Neuronal stem cell (in vitro differentiated cells): ENCODE measurements around the gene REM1.
A peak's percentile ranks its signal among the peaks of the same experiment; 100 is the strongest.

Experiments
- DNase-seq: peaks from one replicate; pipeline ENCODE4 v3.0.0-alpha.2; 2013; ENCODE audit warnings: low spot score
- H2AFZ ChIP-seq: one replicate; pipeline ENCODE4 v1.6.1; 2013; ENCODE audit warnings: mild to moderate bottlenecking, low read length, inconsistent platforms
- H2AK5ac ChIP-seq: 2 replicates; pipeline ENCODE4 v1.6.1; 2013; ENCODE audit warnings: low read depth, mild to moderate bottlenecking, inconsistent platforms, low read length, moderate library complexity, mixed read lengths
- H2BK120ac ChIP-seq: 2 replicates; pipeline ENCODE4 v1.6.1; 2013; ENCODE audit warnings: low read depth, mild to moderate bottlenecking, inconsistent platforms, low read length, moderate library complexity, mixed read lengths
- H2BK12ac ChIP-seq: one replicate; pipeline ENCODE4 v1.6.1; 2013; ENCODE audit warnings: low read length, inconsistent platforms
- H2BK15ac ChIP-seq: 2 replicates; pipeline ENCODE4 v1.6.1; 2013; ENCODE audit warnings: mild to moderate bottlenecking, low read length, inconsistent platforms, mixed read lengths
- H2BK5ac ChIP-seq: one replicate; pipeline ENCODE4 v1.6.1; 2013; ENCODE audit warnings: inconsistent platforms, mild to moderate bottlenecking, low read length, moderate library complexity
- H3K14ac ChIP-seq: one replicate; pipeline ENCODE4 v1.6.1; 2013; ENCODE audit warnings: low read length, inconsistent platforms
- H3K18ac ChIP-seq: 2 replicates; pipeline ENCODE4 v1.6.1; 2013; ENCODE audit warnings: low read length, inconsistent platforms
- H3K23ac ChIP-seq: 2 replicates; pipeline ENCODE4 v1.6.1; 2013; ENCODE audit warnings: low read depth, mild to moderate bottlenecking, mixed read lengths, low read length, inconsistent platforms; ENCODE audit not compliant: poor library complexity
- H3K27ac ChIP-seq: replicated peaks from 3 replicates; pipeline ENCODE4 v1.5.1; 2013; ENCODE audit warnings: low read length, inconsistent platforms
- H3K27me3 ChIP-seq, 3 experiments: 2 replicates each; pipeline ENCODE4 v1.6.1; 2013; ENCODE audit warnings: low read length in 3 of 3, mild to moderate bottlenecking in 2 of 3, inconsistent platforms in 1 of 3, low read depth in 1 of 3, mixed read lengths in 1 of 3, moderate library complexity in 1 of 3; ENCODE audit not compliant: control insufficient read depth in 3 of 3, insufficient read depth in 3 of 3
- H3K36me3 ChIP-seq, 2 donors: replicated peaks in 1 of 2; 2 replicates each; pipeline ENCODE4 v1.6.1; 2013; ENCODE audit warnings: low read length in 2 of 2; ENCODE audit not compliant: control insufficient read depth in 2 of 2, insufficient read depth in 2 of 2
- H3K4ac ChIP-seq: 2 replicates; pipeline ENCODE4 v1.6.1; 2013; ENCODE audit warnings: inconsistent platforms, mild to moderate bottlenecking, low read length, moderate library complexity
- H3K4me1 ChIP-seq, 2 donors: 1 replicate in 1 of 2; 2 replicates in 1 of 2; pipeline ENCODE4 v1.6.1; 2013; ENCODE audit warnings: low read length in 2 of 2, low read depth in 1 of 2; ENCODE audit not compliant: control insufficient read depth in 2 of 2, insufficient read depth in 1 of 2
- H3K4me2 ChIP-seq: one replicate; pipeline ENCODE4 v1.6.1; 2013; ENCODE audit warnings: mild to moderate bottlenecking, low read length, inconsistent platforms; ENCODE audit not compliant: insufficient read depth, poor library complexity, severe bottlenecking
- H3K4me3 ChIP-seq, 2 donors: 2 replicates each; pipeline ENCODE4 v1.5.1; 2013; ENCODE audit warnings: low read length in 2 of 2, mild to moderate bottlenecking in 2 of 2, inconsistent platforms in 1 of 2, moderate library complexity in 1 of 2
- H3K79me1 ChIP-seq: one replicate; pipeline ENCODE4 v1.6.1; 2013; ENCODE audit warnings: low read depth, mild to moderate bottlenecking, inconsistent platforms, low read length, moderate library complexity
- H3K9ac ChIP-seq: one replicate; pipeline ENCODE4 v1.6.1; 2013; ENCODE audit warnings: mild to moderate bottlenecking, low read depth, low read length, inconsistent platforms; ENCODE audit not compliant: poor library complexity
- H3K9me3 ChIP-seq, 2 donors: replicated peaks in 1 of 2; 2 replicates each; pipeline versions ENCODE3 to v1.6.1; 2013; ENCODE audit warnings: low read length in 2 of 2, mild to moderate bottlenecking in 2 of 2, inconsistent platforms in 1 of 2, low read depth in 1 of 2, mixed read lengths in 1 of 2, moderate library complexity in 1 of 2; ENCODE audit not compliant: control insufficient read depth in 2 of 2, insufficient read depth in 1 of 2
- H4K8ac ChIP-seq: one replicate; pipeline ENCODE4 v1.6.1; 2013; ENCODE audit warnings: low read depth, mild to moderate bottlenecking, inconsistent platforms, low read length, moderate library complexity
- H4K91ac ChIP-seq: one replicate; pipeline ENCODE4 v1.6.1; 2013; ENCODE audit warnings: low read length, low read depth, mild to moderate bottlenecking, inconsistent platforms; ENCODE audit not compliant: poor library complexity
- WGBS, 2 donors: extraction: QIAGEN DNeasy Blood & Tissue Kit; methylation state at CpG; one replicate each; pipeline ENCODE4 v1.1.7; 2013; ENCODE audit warnings: missing lambda C conversion rate in 2 of 2, mixed read lengths in 1 of 2; ENCODE audit not compliant: insufficient read length in 2 of 2, insufficient replicate concordance in 1 of 2; ENCODE audit errors: extremely low coverage in 2 of 2; 5-methylcytosine and 5-hydroxymethylcytosine counted together

Gene REM1

DNA sequence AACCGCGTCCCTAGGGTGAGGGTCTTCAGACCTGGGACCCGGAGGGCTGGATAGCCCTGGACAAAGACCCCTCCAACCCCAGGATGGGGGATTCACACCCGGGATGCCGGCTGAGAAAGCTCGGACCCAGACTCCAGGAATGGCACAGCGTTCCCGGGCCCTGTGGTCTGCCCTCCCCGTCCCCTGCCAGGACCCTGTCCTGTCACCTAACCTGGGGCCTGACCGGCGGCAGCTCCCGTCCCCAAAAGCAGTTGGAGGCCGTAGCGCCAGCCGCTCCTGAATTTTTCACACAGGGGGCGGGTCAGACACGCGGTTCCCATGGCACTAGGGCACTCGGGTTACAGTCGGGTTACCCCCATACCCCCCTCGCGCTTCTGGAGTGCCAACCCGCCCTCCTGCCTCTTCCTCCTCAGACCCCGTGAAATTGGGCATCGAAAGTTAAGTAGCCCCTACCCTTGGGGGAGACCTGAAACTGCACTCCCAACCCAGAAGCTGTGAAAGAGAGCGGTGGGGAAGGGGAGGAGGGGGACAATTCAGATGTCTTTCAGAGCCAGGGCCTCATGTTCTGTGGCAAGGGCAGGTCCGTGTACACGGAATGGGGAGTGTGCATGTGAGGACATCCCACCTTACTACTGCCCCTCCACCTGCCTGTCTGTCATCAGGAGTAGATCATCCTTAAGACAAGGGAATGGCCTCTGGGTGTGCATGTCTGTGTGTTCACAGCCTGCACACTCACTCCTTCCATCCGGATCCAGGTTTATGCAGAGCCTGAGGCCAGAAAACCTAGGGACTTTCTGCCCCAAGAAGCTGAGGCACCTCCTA is 595 bp downstream of the REM1 start:
- Histone ChIP-seq H3K4me3 (no peak overlapping the region), H2AFZ (no peak overlapping the region), H3K27ac (no peak overlapping the region), H4K91ac (no peak overlapping the region), H4K8ac (no peak overlapping the region), H3K18ac (no peak overlapping the region), H3K14ac (no peak overlapping the region), H3K4me2 (no peak overlapping the region), H2BK12ac (no peak overlapping the region), H3K36me3 (no peaks in the 10 kb centered on the region), H3K9me3 (peaks cover 0 to 36% of the 10 kb centered on the region in 2 donors), H3K27me3 (peaks cover 0 to 12% (median 0%) of the 10 kb centered on the region in 3 experiments), H3K4me1 (no peaks in the 10 kb centered on the region), H3K79me1 (no peaks in the 10 kb centered on the region), H3K9ac (no peak overlapping the region), H2AK5ac (no peak overlapping the region), H3K4ac (no peak overlapping the region), H2BK5ac (no peak overlapping the region), H3K23ac (no peak overlapping the region), H2BK120ac (no peak overlapping the region), H2BK15ac (no peak overlapping the region)
- DNase-seq: no peak
- WGBS, 2 donors: no CpG with 5 or more reads among the region's 29 CpGs

GRCh38 chr20:31476294-31476585 is 1.2 kb downstream of the REM1 start:
- no peaks in the 10 kb centered on the region for H3K79me1 ChIP-seq
- H2BK15ac ChIP-seq: no peak overlapping the region
- no peak overlapping the region for H2BK12ac ChIP-seq
- WGBS, 2 donors: no CpG with 5 or more reads among the region's 6 CpGs
- H2BK5ac ChIP-seq: no peak overlapping the region
- no peak overlapping the region for H2AFZ ChIP-seq
- no peak overlapping the region for H3K14ac ChIP-seq
- no peak overlapping the region for H2BK120ac ChIP-seq
- no peaks in the 10 kb centered on the region for H3K36me3 ChIP-seq
- no peak overlapping the region for H3K23ac ChIP-seq
- H4K8ac ChIP-seq: no peak overlapping the region
- H3K27me3 ChIP-seq: peaks cover 0 to 12% (median 0%) of the 10 kb centered on the region in 3 experiments
- no peak overlapping the region for H3K4me3 ChIP-seq
- no peak for DNase-seq
- H4K91ac ChIP-seq: no peak overlapping the region
- H3K18ac ChIP-seq: no peak overlapping the region
- H3K27ac ChIP-seq: no peak overlapping the region
- H3K4me2 ChIP-seq: no peak overlapping the region
- peaks cover 0 to 36% of the 10 kb centered on the region in 2 donors for H3K9me3 ChIP-seq
- no peaks in the 10 kb centered on the region for H3K4me1 ChIP-seq
- no peak overlapping the region for H2AK5ac ChIP-seq
- H3K9ac ChIP-seq: no peak overlapping the region
- no peak overlapping the region for H3K4ac ChIP-seq

DNA sequence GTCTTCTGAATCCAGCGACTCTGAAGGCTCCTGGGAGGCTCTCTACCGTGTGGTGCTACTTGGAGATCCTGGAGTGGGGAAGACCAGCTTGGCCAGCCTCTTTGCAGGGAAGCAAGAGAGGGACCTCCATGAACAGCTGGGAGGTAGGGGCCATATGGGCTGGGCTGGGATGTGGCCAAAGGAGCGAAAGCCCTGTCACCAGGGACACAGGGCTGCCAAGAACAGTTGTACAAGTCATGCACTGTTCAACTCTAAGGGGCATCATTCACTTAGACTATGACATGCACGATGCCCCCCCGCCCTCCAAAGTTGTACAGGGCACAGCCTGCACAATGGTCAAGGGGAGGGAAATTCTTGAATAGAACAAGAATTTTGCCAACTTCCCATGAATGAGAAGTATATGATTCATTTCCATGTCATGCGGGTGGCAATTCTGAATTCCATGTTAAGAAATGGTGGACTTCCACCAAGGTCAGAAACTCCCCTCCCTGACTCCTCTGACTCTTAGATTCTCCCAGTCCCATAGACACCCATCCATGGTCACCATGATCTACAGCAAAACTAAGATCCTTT is 1.6 kb downstream of the REM1 start:
- H3K9me3 ChIP-seq: peaks cover 0 to 37% of the 10 kb centered on the region in 2 donors
- H2BK12ac ChIP-seq: no peak overlapping the region
- H3K27ac ChIP-seq: no peak overlapping the region
- H3K18ac ChIP-seq: no peak overlapping the region
- WGBS, 2 donors: no CpG with 5 or more reads among the region's 6 CpGs
- H2BK120ac ChIP-seq: no peak overlapping the region
- H2BK5ac ChIP-seq: no peak overlapping the region
- no peak overlapping the region for H3K14ac ChIP-seq
- no peak overlapping the region for H2BK15ac ChIP-seq
- H3K4me3 ChIP-seq: no peak overlapping the region
- DNase-seq: no peak
- no peak overlapping the region for H4K91ac ChIP-seq
- no peak overlapping the region for H3K4ac ChIP-seq
- no peak overlapping the region for H4K8ac ChIP-seq
- no peak overlapping the region for H3K23ac ChIP-seq
- no peak overlapping the region for H2AFZ ChIP-seq
- peaks cover 0 to 12% (median 0%) of the 10 kb centered on the region in 3 experiments for H3K27me3 ChIP-seq
- H2AK5ac ChIP-seq: no peak overlapping the region
- H3K9ac ChIP-seq: no peak overlapping the region
- H3K4me1 ChIP-seq: no peaks in the 10 kb centered on the region
- no peaks in the 10 kb centered on the region for H3K79me1 ChIP-seq
- H3K4me2 ChIP-seq: no peak overlapping the region
- H3K36me3 ChIP-seq: no peaks in the 10 kb centered on the region

DNA sequence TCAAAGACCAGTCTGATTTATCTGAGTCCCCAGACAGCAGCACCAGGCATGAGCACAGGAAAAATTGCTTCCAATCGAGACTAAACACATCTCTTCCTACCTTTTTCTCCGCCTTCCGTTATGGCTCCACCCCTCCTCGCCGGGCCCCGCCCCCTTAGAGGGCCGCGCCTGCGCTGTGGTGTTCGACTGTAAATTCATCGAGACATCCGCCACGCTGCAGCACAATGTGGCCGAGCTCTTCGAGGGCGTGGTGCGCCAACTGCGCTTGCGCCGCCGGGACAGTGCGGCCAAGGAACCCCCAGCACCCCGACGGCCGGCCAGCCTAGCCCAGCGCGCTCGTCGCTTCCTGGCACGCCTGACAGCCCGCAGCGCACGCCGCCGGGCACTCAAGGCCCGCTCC is 8.9 kb downstream of the REM1 start:
- no peak overlapping the region for H3K4me2 ChIP-seq
- peak overlapping the region; percentile 85 for H3K14ac ChIP-seq
- no peak overlapping the region for H4K8ac ChIP-seq
- DNase-seq: no peak
- H2AFZ ChIP-seq: no peak overlapping the region
- H2BK15ac ChIP-seq: no peak overlapping the region
- no peak overlapping the region for H2AK5ac ChIP-seq
- no peaks in the 10 kb centered on the region for H3K4me1 ChIP-seq
- no CpG with 5 or more reads among the region's 36 CpGs for WGBS, 2 donors
- H3K9me3 ChIP-seq: peaks cover 0 to 26% of the 10 kb centered on the region in 2 donors
- H2BK12ac ChIP-seq: no peak overlapping the region
- no peak overlapping the region for H2BK120ac ChIP-seq
- H3K79me1 ChIP-seq: peaks cover 6% of the 10 kb centered on the region
- H3K27me3 ChIP-seq: peaks cover 0 to 23% (median 0%) of the 10 kb centered on the region in 3 experiments
- no peak overlapping the region for H3K9ac ChIP-seq
- H3K18ac ChIP-seq: no peak overlapping the region
- H3K23ac ChIP-seq: no peak overlapping the region
- H2BK5ac ChIP-seq: no peak overlapping the region
- H3K4me3 ChIP-seq: no peak overlapping the region
- no peaks in the 10 kb centered on the region for H3K36me3 ChIP-seq
- H3K27ac ChIP-seq: no peak overlapping the region
- no peak overlapping the region for H3K4ac ChIP-seq
- H4K91ac ChIP-seq: no peak overlapping the region
